Measurements from ENCODE around the gene PROCA1. TPM values are rescaled to one million over a fixed set of nuclear protein-coding genes. Genes with fewer than 3 reads are reported as not detected.

The PROCA1 gene
- total and polyA plus RNA-seq, 9 of the 15 experiments (the other 6 are each of a cell fraction or from before 2014, with no cell fraction given): 0.78 to 16.2 (median 5.6) TPM

GRCh38 chr17:28711723-28712031 is at the start of gene PROCA1 (continued):
- TF ChIP-seq ZNF639 (CRISPR knock-in tag; conservative IDR thresholded peaks at IDR 0.05 in 1 of 2, IDR thresholded peaks at IDR 0.05 in 1 of 2) (peak in 1 of 2 experiments; percentile 82; a peak in 2 of 4 replicates), ZNF668 (CRISPR knock-in tag; IDR thresholded peaks at IDR 0.05) (peak; percentile 71; the same call in 1 of the 2 replicates), MYC (IDR thresholded peaks at IDR 0.05; ENCODE audit: low read depth, low read length) (no peak), MYC (CRISPR knock-in tag; IDR thresholded peaks at IDR 0.05; ENCODE audit: borderline replicate concordance, low read depth) (peak; percentile 76; the same call in 1 of the 2 replicates), MIER1 (IDR thresholded peaks at IDR 0.05; ENCODE audit: low read depth) (0 out of 2 replicates have a peak, but pooled peaks have one; percentile 22), FOSL1 (tag; conservative IDR thresholded peaks at IDR 0.05) (no peak), SRSF1 (IDR thresholded peaks at IDR 0.05; ENCODE audit: low read depth, low read length) (no peak)
